Fibroblast of upper back skin (primary cell): ENCODE measurements around the gene KIAA0930.

Experiments
- DNase-seq: peaks from one replicate; pipeline ENCODE4 v3.0.0-alpha.2; 2013

The KIAA0930 gene

DNA sequence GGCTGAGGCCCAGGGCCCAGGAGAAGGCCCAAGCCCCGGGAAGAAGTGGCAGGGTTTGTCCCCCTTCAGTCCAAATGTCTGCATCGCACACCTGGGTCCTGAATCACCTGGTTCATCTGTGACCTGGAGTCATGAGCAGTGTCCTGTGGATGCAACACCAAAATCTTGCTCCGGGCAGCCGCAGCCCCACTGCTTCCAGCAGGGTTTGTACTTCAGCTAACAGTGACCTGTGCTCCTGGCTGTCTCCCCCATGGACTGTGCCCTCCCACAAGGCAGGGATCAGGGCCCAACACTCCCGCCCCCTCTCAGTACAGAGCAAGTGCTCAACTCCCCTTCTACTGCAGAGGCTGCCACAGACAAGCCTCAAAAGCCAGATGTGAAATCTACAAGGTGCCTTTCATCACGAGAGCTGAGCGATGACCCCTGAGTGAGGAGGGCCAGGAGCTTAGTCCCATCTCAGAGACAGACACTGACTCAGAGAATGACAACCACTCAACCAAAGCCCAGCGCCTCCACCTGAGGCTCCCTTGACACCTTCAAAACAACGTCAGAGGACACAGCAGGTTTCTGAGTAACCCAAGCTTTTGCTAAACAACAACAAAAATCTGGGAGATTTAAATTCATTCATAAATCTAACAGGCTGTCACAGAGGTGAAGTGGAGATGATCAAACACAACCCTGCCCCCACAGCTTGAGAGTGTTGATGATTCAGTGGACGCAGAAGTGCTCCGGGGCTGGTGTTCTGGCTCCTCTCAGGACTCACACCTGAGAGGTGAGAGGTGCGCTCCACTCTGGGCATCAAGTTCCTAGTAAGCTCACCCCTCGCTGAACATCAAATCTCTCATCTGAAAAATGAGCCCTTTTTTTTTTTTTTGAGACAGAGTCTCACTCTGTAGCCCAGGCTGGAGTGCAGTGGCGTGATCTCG is 3.4 kb downstream of the KIAA0930 start:
- DNase-seq, result no peak

DNA sequence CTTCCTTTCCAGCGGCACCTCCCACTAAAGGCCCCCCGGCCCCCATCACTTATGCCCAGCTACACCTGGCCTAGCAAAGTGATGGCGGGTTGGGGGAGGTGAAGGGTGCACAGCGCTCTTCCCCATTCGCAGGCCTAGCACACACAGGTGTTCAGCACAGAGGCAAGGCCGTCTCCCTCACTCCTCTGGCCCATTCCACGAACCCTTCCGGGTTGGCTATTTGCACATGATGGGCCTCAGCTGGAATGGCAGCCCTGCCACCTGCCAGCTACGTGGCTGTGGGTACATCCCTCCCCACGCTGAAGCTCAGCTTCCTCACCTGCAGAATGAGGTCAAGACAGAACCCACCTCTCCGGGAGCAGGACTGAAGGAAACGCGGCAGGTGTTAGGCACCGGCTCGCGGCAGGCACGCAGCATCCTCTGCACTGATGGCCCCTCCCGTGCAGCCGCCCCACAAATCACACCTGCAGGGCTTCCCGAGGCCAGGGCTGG is 4.8 kb downstream of the KIAA0930 start:
- no peak for DNase-seq

DNA sequence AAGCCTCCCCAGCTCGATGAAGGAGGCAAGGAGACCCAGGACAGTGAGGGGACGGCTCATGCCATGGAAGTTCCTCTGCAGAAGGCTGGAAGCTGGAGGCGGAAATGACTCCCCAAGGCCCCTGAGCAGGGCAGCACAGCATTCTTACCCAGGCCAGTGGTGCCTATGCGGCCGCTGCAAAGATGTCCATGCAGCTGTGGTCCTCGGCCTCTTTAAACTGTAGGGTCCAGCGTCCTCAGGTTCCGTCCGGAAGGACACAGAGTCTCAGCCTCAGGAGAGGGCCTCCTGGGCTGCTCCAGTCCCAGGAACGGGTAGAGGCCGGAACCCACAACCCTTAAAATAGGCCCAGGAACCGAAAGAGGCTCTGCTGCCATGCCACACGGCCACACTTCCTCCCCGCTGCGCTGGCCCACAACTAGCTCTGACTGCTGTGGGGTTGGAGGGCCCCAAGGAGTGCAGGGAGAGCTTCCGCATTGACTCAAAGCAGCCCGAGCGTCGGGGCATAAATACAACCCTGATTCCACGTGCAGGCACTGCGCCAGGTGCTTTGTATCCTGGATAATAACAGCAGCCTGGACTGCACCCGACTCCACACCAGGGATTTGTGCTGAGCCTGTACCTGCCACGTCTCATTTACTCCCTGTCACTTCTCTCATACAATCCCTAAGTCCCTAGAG is 5.5 kb downstream of the KIAA0930 start:
- no peak for DNase-seq

DNA sequence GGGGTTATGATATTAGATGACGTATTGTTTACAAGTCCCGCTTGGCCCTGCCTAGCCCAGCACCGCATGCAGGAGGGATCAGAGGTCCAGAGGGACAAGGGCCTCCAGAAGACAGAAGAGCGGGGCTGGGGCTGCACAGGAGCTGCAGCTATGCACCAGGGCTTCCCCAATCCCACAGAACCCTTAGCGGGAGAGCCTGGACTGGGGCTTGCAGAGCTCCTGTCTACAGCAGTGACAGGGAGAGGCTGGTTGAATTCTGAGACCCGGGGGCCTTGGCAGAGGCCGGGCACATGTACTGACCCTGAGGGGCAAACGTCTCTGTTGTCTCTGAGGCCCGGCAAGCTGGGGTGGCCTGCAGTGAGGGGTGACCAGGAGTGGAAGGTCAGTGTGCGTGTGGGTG is 6.9 kb downstream of the KIAA0930 start:
- no peak for DNase-seq

DNA sequence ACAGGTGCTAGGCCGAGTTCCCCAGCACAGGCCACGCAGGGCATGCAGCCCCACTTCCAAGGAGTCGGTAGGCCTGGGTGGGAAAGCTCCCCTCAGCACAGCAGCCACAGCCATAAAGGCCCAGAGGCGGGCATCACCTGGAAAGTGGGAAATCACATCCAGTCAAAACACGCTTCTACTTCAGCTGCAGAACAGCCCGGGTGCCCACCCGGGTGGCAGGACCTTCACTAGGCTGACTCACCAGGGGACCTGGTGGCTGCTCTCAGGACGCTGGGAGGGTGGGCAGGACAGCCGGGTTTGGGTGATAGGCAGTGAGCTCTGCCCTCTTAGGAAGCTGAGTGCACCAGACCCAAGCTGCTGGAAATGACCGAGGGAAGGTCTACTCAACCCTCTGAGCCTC is 7.3 kb downstream of the KIAA0930 start:
- no peak for DNase-seq

DNA sequence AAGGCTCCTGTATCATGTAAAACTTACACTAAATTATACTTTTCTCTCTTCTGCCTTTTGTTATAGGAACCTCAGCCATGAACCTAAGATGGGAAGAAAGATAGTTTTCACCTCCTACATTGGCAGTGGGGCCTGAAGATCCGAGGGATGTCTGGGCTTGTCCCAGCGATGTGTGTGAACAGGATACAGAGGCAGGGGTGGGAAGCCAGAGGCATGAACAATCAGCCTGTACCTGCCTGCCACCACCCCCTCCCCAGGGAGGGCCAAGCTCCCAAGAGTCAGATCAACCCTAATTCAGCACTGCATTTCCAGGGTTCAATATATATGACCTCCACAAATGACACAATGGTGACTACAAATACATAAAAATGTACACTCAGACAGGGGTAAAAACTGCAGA is 9.4 kb downstream of the KIAA0930 start:
- no peak for DNase-seq

DNA sequence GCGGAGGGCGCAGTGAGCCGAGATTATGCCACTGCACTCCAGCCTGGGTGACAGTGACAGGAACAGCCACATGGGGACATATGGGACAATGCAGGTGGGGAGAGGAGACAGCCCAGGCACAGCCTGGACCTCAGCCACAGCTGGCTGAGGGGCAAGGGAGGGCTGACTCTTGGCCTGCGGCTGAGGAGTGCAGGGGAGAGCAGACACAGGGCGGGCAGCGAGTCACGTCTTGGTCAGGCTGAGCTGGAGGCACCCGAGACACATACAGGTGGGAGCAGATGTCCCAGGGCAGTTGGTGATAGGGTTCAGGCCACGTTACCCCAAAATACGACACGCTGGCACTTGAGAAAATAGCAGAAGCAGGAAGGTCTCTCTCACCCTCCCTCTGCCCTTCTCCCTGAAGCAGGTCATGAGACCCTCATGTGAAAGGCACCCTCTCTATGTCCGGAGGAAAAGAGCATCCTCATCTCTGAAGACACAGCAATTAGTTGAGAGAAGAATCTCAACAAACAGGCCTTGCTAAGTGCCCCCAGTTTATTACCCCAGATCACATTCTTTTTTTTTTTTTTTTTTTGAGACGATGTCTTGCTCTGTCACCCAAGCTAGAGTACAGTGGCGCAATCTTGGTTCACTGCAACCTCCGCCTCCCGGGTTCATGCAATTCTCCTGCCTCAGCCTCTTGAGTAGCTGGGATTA is 10.5 kb downstream of the KIAA0930 start:
- DNase-seq, result no peak

DNA sequence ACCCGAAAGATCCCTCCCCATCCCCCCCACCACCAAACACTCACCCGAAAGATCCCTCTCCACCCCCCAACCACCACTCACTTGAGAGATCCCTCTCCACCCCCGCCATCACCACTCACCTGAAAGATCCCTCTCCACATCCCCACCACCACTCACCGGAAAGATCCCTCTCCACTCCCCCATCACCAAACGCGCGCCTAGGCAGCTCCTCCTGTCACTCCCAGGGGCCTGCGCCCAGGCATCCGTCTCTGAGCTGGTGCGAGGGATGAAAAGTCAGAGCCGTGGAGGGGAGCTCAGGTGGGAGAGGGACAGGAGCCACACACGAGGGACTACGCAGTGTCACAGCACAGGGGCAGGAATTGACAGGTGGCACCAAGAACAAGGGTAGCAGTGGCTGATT is 11.5 kb downstream of the KIAA0930 start:
- DNase-seq, result no peak

GRCh38 chr22:45228401-45228754 is 12.3 kb downstream of the KIAA0930 start:
- DNase-seq, result no peak

DNA sequence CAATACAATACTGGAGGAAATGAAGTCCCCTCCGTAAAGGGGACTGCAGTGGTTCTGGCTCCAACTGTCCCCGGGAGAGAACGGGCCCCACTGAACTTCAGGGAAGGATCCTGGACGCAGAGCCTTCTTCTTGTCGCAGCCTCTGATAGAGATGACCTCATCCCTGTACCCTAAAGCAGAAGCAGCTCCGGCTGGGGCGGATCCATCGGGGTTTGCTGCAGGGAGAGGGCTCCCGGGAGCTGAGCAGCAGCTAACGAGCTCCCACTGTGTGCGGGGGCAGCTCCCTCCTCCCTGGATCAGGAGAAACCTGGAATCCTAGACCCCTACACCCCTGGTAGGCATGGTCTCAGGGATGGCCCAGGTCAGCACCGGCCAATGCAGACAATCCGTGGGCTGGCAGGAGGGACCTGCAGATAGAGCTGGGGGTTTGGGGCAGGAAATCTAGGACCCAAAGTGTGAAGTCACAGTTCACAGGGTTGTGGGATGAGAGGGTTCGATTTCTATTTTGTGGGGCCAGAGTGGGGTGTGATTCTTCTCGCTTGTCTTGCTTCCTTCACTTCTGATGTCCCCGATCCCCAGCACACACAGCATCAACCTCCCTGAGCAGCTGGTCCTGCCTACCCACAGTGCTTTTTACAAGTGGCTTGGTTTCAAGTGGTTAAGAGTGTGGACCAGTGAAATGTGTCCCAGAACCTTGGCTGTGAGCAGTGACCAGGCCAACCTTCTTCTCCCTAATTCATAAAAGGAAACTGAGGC is 12.9 kb downstream of the KIAA0930 start:
- DNase-seq, result no peak

GRCh38 chr22:45226503-45227186 is 14.0 kb downstream of the KIAA0930 start:
- DNase-seq, result no peak

DNA sequence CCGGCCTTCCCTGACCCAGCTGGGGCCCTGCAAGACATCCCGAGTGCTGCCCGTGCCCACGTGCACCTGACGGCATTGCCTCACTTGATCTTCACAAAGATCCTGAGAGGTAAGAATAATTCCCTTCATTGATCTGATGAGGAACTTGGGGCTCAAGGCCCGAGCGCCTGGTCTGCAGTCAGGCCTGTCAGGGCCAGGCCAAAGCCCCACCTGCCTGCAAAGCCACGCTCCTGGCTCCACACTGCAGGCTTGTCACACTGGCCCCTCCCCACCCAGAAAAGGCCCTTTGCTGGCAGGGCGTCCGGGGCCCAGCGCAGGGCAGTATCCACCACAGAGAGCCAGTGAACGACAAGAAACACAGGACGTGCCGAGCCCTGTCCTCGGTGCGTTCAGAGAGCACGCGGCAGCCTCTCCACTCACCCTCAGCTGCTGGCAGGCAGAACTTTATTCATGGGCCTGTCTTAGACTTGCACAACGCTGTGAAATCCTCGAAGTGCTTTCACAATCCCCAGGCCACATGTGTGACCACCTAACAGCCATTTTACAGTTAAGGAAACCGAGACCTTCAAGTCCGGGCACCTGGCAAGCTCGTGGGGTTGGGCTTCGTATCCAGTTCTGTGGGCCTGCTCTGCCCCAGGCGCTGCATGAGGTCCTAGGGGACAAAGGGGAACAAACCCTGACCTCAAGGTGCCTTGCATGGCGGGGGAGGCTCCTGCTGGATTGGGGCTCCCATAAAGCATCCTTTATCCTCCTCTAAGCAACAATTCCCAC is 14.8 kb downstream of the KIAA0930 start:
- DNase-seq, result no peak

DNA sequence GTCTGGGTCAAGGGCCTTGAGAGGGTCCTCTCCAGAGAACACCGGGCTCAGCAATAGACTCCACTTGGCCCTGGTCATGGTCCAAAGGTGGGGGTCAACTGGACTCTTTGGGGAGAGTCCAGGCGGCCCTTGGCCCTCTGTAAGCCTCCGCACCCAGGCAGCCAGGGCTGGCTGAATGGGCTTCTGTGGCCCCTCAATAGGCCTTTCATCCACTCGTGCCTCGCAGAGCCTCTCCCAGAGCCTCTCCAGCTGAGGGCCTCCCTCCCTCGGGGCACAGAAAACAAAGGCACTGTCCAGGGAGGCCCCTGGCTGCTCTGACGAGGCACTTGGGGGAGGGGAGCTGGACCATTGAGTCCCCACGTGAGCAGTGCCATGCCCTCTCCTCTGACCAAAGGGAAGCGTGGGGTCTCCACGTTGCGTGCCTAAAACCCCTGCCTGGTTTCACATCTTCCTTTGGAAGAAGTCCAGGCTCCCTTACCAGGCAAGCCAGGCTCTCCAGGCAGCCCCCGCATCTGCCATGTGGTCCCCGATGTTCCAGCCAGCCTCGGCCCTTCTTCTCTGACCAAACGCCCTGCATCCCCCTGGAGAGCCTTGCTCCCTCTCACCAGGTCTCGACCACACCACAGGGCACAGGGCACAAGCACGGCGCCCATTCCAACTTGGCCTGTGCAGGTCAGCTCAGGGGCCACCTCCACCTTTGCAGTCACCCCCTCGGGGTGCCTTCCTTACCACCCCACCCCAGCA is 15.5 kb downstream of the KIAA0930 start:
- no peak for DNase-seq

DNA sequence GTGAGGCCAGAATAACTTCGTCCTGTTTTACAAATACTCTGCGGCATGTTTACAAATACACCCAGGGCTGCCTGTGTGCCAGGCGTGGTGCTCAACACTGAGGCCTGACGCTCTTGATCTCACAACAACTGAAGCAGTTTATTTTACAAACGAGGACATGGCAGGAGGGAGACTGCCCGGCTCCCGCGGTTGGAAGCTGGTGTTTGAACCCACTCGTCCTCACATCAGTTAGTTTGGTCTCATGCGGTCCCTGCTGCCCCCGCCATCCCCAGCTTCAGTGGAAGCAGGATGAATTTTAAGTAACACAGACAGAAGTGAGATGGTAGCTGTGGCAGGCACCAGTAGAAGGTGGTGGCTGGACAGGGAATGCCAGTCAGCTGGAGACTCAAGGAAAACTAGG is 16.4 kb downstream of the KIAA0930 start:
- DNase-seq, result no peak

DNA sequence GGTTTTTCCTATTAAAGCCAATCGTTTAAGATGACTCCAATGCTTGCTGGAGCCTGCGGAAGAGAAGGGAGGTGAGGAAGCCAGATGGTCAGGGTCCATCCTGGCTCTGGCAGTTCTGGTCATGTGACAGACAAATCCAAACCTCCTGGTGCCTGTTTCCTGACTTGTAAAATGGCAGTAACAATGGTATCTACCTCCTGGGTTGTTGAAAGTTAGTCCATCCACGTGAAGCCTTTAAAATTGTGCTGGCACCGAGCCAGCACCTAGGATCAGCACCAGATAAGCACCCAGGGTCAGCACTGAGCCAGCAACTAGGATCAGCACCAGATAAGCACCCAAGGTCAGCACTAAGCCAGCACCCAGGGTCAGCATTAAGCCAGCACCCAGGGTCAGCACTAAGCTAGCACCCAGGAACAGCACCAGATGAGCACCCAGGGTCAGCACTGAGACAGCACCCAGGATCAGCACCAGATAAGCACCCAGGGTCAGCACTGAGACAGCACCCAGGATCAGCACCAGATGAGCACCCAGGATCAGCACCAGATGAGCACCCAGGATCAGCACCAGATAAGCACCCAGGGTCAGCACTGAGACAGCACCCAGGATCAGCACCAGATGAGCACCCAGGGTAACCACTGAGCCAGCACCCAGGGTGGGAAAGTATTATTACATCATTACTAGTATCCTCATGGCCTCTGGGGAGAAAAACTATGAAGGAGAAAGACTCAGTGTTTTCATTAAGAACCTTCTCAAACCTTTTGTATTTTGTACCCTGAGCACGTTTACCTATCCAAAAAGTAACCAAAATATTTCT is 17.2 kb downstream of the KIAA0930 start:
- no peak for DNase-seq

GRCh38 chr22:45221201-45221600 is 19.5 kb downstream of the KIAA0930 start:
- DNase-seq, result no peak

GRCh38 chr22:45218976-45219375 is 21.7 kb downstream of the KIAA0930 start:
- no peak for DNase-seq

DNA sequence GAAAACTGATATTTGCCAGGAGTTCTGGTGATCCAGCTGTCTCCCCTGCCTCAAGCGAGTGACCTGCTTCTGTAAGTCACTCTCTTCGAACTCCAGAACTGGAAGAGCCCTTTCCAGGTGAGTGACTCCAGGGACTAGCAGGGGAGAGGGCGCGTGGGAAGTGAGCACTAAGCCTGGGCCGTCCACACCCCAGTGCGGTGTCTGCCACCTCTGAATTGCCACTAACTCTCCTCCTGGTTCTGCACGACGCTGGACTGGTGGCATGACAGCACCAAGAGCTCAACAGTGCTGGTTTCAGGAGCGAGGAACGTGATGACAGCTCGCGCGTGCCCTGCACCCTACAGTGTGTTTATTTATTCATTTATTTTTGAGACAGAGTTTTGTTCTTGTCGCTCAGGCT is 22.9 kb downstream of the KIAA0930 start:
- no peak for DNase-seq

- DNase-seq, result no peak
Measured at GRCh38 chr22:45217345-45217744, 23.3 kb downstream of the KIAA0930 start.
